ENCODE results near the gene GFI1. TPM values are rescaled to one million over a fixed set of nuclear protein-coding genes. Genes with fewer than 3 reads are reported as not detected.
A peak's percentile ranks its signal among the peaks of the same experiment; 100 is the strongest.

GFI1 gene
- total and polyA plus RNA-seq, 2 of the 8 experiments (the other 6 are each of a cell fraction or from before 2014, with no cell fraction given) = 0.08 to 0.17 TPM

DNA sequence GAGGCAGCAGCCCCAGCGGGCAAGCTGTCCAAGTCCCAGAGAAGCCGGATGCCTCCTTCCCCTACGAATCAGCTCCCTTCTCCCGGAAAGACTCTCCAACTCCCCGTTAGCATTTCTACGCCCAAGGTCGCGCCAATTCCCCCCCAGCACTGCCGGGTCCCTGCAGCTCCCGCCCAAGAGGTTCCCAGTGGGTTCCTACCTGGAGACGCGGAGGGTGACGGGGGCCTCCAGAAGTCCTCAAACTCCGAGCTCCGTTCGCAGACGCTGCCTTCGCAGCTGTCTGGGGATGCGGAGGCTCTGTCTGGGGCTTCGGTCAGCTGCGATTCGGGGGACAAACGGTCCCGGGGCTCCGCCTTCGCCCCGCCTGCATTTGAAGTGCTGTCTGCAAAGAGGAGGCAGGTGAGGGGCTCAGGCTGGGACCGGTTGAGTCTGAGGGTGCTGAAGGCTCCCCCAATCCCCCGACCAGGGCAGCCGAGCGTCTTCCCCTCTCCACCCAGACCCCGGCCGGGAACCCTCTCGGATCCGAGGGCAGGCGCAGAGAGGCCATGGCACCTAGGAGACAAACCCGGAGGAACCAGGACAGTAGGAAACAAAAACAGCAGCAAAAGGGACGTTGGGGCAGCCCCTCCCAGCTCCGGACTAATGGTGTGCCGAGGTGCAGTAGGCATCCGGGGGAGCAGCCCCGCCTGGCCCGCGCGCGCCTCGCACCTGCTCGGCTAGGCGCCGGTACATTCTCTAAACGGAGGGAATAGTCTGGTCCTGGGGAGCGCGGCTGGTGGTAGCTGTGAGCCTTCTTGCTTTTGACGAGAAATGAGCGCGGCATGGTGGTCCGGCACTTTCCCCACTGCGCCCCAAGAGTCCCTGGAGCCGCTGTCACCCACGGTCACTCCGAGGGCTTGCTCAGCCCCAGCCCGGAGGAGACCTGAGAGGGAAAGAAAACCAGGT is 3.8 kb downstream of the GFI1 start:
- Histone ChIP-seq H3K23ac (ENCODE audit: insufficient read length) (no peak overlapping the region), H4K91ac (replicated peaks; ENCODE audit: insufficient read length, low read length) (no peak overlapping the region), H4K20me1 (replicated peaks in 1 of 2; ENCODE audit: control insufficient read depth in 1 of 2, insufficient read depth in 2 of 2, low read length in 2 of 2) (peaks cover 1 to 15% of the 10 kb centered on the region in 2 experiments), H4K5ac (ENCODE audit: insufficient read length, low read depth, low read length) (no peak overlapping the region), H3K4ac (replicated peaks; ENCODE audit: insufficient read length, low read depth, low read length) (no peak overlapping the region), H3K9ac (replicated peaks in 1 of 4; ENCODE audit: extremely low read depth in 1 of 4, low read depth in 3 of 4, low read length in 3 of 4) (no peak overlapping the region), H3K56ac (replicated peaks; ENCODE audit: insufficient read length, low read depth, low read length) (no peak overlapping the region), H2BK5ac (ENCODE audit: low read depth, low read length) (no peak overlapping the region), H3K18ac (ENCODE audit: extremely low read depth, low read length) (no peak overlapping the region; the same call in none of the 2 replicates), H2BK20ac (ENCODE audit: low read length) (no peak overlapping the region), H3K79me2 (ENCODE audit: control insufficient read depth in 1 of 2, insufficient read depth in 2 of 2, low read length in 2 of 2) (no peaks in the 10 kb centered on the region), H2AK5ac (ENCODE audit: low read depth, low read length) (no peak overlapping the region), H3K4me3 (ENCODE audit: extremely low read depth in 1 of 4, insufficient read depth in 2 of 4, low read depth in 3 of 4, low read length in 4 of 4) (peak overlapping the region; percentile 35 to 63 (median 47)), H2AFZ (ENCODE audit: low read length) (no peak overlapping the region; the same call in 1 of the 2 replicates), H4K8ac (ENCODE audit: extremely low read depth, insufficient read depth, low read length) (peak overlapping the region; percentile 28; the same call in 1 of the 2 replicates), H3K36me3 (ENCODE audit: control insufficient read depth in 2 of 4, insufficient read depth in 4 of 4, low read length in 3 of 4) (peaks cover 0 to 8% (median 0%) of the 10 kb centered on the region in 4 experiments; a peak in 1 of 8 replicates), H3K27me3 (replicated peaks in 1 of 4; ENCODE audit: control insufficient read depth in 3 of 4, extremely low read depth in 1 of 4, insufficient read depth in 3 of 4, low read length in 3 of 4) (peaks cover 88 to 100% (median 98%) of the 10 kb centered on the region in 4 experiments), H3K4me1 (replicated peaks in 1 of 4; ENCODE audit: control insufficient read depth in 3 of 4, insufficient read depth in 4 of 4, low read length in 3 of 4) (peaks cover 0 to 54% (median 29%) of the 10 kb centered on the region in 4 experiments; a peak in 6 of 7 replicates), H3K27ac (ENCODE audit: low read depth, low read length) (no peak overlapping the region), H3K9me3 (ENCODE audit: insufficient read depth in 2 of 2, low read depth in 1 of 2, low read length in 1 of 2) (peaks cover 0 to 7% of the 10 kb centered on the region in 2 experiments; a peak in 1 of 4 replicates), H3K14ac (ENCODE audit: insufficient read length) (no peak overlapping the region), H3K79me1 (ENCODE audit: low read depth, low read length) (no peaks in the 10 kb centered on the region), H3K4me2 (ENCODE audit: insufficient read depth in 1 of 2, low read depth in 2 of 2, low read length in 2 of 2) (peak overlapping the region; percentile 81 to 97), H3K23me2 (ENCODE audit: low read depth, low read length) (peaks cover 25% of the 10 kb centered on the region; the same call in 1 of the 2 replicates), H2BK12ac (ENCODE audit: low read depth, low read length) (no peak overlapping the region), H2BK15ac (ENCODE audit: low read length) (no peak overlapping the region), H2BK120ac (replicated peaks; ENCODE audit: low read depth, low read length) (no peak overlapping the region)
- FAIRE-seq (no peak), DNase-seq (ENCODE audit: low read depth in 1 of 2, low spot score in 2 of 2) (peak in 1 of 2 experiments; percentile 77)
- WGBS, 2 experiments (ENCODE audit: extremely low coverage in 1 of 2, insufficient coverage in 1 of 2, insufficient read length in 1 of 2, insufficient replicate concordance in 2 of 2, low coverage in 1 of 2, low lambda C conversion rate in 2 of 2, missing lambda C conversion rate in 1 of 2) = 4% methylated on average over 48 of the region's 62 CpGs; no CpG with 5 or more reads in 1 of the 2 experiments
- POLR2A ChIA-PET (ENCODE audit: partially characterized antibody) = interaction anchor here (0.6 to 2.2 kb wide), 3 partner anchors 9 to 349 kb away, joined by 3 to 9 read pairs (median 3); partner anchors contain the start of gene RPL5
- CTCF ChIA-PET (ENCODE audit: partially characterized antibody) = interaction anchor here (0.8 to 2.6 kb wide), 5 partner anchors 9 to 349 kb away, joined by 3 to 6 read pairs (median 4); no protein-coding TSS in a partner anchor
- peak; percentile 96 for TF ChIP-seq EZH2 (IDR thresholded peaks at IDR 0.05; ENCODE audit: low read depth, low read length, severe bottlenecking)
- no peak for TF ChIP-seq BRCA1 (IDR thresholded peaks at IDR 0.05; ENCODE audit: low read depth, low read length)
- TF ChIP-seq, protein P1, sequence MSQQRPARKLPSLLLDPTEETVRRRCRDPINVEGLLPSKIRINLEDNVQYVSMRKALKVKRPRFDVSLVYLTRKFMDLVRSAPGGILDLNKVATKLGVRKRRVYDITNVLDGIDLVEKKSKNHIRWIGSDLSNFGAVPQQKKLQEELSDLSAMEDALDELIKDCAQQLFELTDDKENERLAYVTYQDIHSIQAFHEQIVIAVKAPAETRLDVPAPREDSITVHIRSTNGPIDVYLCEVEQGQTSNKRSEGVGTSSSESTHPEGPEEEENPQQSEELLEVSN (IDR thresholded peaks at IDR 0.05) = peak; percentile 87
- TF ChIP-seq RBBP5 (IDR thresholded peaks at IDR 0.05; ENCODE audit: borderline replicate concordance, low read depth, low read length) = no peak
- peak; percentile 89 for TF ChIP-seq SUZ12 (IDR thresholded peaks at IDR 0.05; ENCODE audit: low read length)
- no peak for TF ChIP-seq CBX5 (IDR thresholded peaks at IDR 0.05; ENCODE audit: low read depth, low read length)
- no peak for TF ChIP-seq TAF7 (optimal IDR thresholded peaks at IDR 0.05; ENCODE audit: borderline replicate concordance, low read depth, low read length)
- no peak for TF ChIP-seq TAF1 (IDR thresholded peaks at IDR 0.05; ENCODE audit: low read depth, low read length)
- TF ChIP-seq KDM1A (IDR thresholded peaks at IDR 0.05; ENCODE audit: borderline replicate concordance, low read length) = no peak

Data from H1 (cell line).